ENCODE measurements around the gene EPRS1.

EPRS1 gene

GRCh38 chr1:220031287-220031686, 15.0 kb downstream of the EPRS1 start:
- no peak for DNase-seq (ENCODE audit: insufficient read length)
- FAIRE-seq, result no peak
- TF ChIP-seq POLR2A (IDR thresholded peaks at IDR 0.05; ENCODE audit: low read depth, low read length) (no peak), TAF1 (IDR thresholded peaks at IDR 0.05; ENCODE audit: borderline replicate concordance, low read depth, low read length) (no peak), POLR2AphosphoS5 (IDR thresholded peaks at IDR 0.05; ENCODE audit: low read depth, low read length) (no peak)

- no peak for TF ChIP-seq TAF1 (IDR thresholded peaks at IDR 0.05; ENCODE audit: borderline replicate concordance, low read depth, low read length)
- TF ChIP-seq POLR2A (IDR thresholded peaks at IDR 0.05; ENCODE audit: low read depth, low read length), result no peak
- TF ChIP-seq POLR2AphosphoS5 (IDR thresholded peaks at IDR 0.05; ENCODE audit: low read depth, low read length), result no peak
- no peak for DNase-seq (ENCODE audit: insufficient read length)
- no peak for FAIRE-seq
Measured at GRCh38 chr1:220028346-220028895, 17.9 kb downstream of the EPRS1 start.

- TF ChIP-seq POLR2AphosphoS5 (IDR thresholded peaks at IDR 0.05; ENCODE audit: low read depth, low read length), result no peak
- no peak for TF ChIP-seq TAF1 (IDR thresholded peaks at IDR 0.05; ENCODE audit: borderline replicate concordance, low read depth, low read length)
- TF ChIP-seq POLR2A (IDR thresholded peaks at IDR 0.05; ENCODE audit: low read depth, low read length), result no peak
- FAIRE-seq, result no peak
- DNase-seq (ENCODE audit: insufficient read length), result no peak
Measured at GRCh38 chr1:220019071-220019470, 27.2 kb downstream of the EPRS1 start.

- no peak for FAIRE-seq
- TF ChIP-seq POLR2AphosphoS5 (IDR thresholded peaks at IDR 0.05; ENCODE audit: low read depth, low read length) (no peak), POLR2A (IDR thresholded peaks at IDR 0.05; ENCODE audit: low read depth, low read length) (no peak), TAF1 (IDR thresholded peaks at IDR 0.05; ENCODE audit: borderline replicate concordance, low read depth, low read length) (no peak)
- DNase-seq (ENCODE audit: insufficient read length), result no peak
Measured at GRCh38 chr1:220013497-220013896, 32.8 kb downstream of the EPRS1 start.

GRCh38 chr1:220012259-220012658, 34.0 kb downstream of the EPRS1 start:
- no peak for DNase-seq (ENCODE audit: insufficient read length)
- TF ChIP-seq POLR2AphosphoS5 (IDR thresholded peaks at IDR 0.05; ENCODE audit: low read depth, low read length) (no peak), POLR2A (IDR thresholded peaks at IDR 0.05; ENCODE audit: low read depth, low read length) (no peak), TAF1 (IDR thresholded peaks at IDR 0.05; ENCODE audit: borderline replicate concordance, low read depth, low read length) (no peak)
- no peak for FAIRE-seq

- FAIRE-seq (no peak), DNase-seq (ENCODE audit: insufficient read length) (no peak)
- no peak for TF ChIP-seq TAF1 (IDR thresholded peaks at IDR 0.05; ENCODE audit: borderline replicate concordance, low read depth, low read length)
- TF ChIP-seq POLR2A (IDR thresholded peaks at IDR 0.05; ENCODE audit: low read depth, low read length), result no peak
- TF ChIP-seq POLR2AphosphoS5 (IDR thresholded peaks at IDR 0.05; ENCODE audit: low read depth, low read length), result no peak
Measured at GRCh38 chr1:220011620-220012019, 34.7 kb downstream of the EPRS1 start.

GRCh38 chr1:220007438-220007837, 38.9 kb downstream of the EPRS1 start:
- TF ChIP-seq POLR2A (IDR thresholded peaks at IDR 0.05; ENCODE audit: low read depth, low read length) (no peak), TAF1 (IDR thresholded peaks at IDR 0.05; ENCODE audit: borderline replicate concordance, low read depth, low read length) (no peak)
- DNase-seq (ENCODE audit: insufficient read length) (no peak), FAIRE-seq (no peak)

- no peak for TF ChIP-seq TAF1 (IDR thresholded peaks at IDR 0.05; ENCODE audit: borderline replicate concordance, low read depth, low read length)
- TF ChIP-seq POLR2A (IDR thresholded peaks at IDR 0.05; ENCODE audit: low read depth, low read length), result no peak
- TF ChIP-seq POLR2AphosphoS5 (IDR thresholded peaks at IDR 0.05; ENCODE audit: low read depth, low read length), result no peak
- FAIRE-seq (no peak), DNase-seq (ENCODE audit: insufficient read length) (no peak)
Measured at GRCh38 chr1:220005489-220005888, 40.8 kb downstream of the EPRS1 start.

GRCh38 chr1:220003610-220004299, 42.5 kb downstream of the EPRS1 start:
- no peak for DNase-seq (ENCODE audit: insufficient read length)
- FAIRE-seq, result no peak
- no peak for TF ChIP-seq POLR2AphosphoS5 (IDR thresholded peaks at IDR 0.05; ENCODE audit: low read depth, low read length)
- TF ChIP-seq TAF1 (IDR thresholded peaks at IDR 0.05; ENCODE audit: borderline replicate concordance, low read depth, low read length), result no peak
- no peak for TF ChIP-seq POLR2A (IDR thresholded peaks at IDR 0.05; ENCODE audit: low read depth, low read length)

GRCh38 chr1:220003015-220003414, 43.3 kb downstream of the EPRS1 start:
- TF ChIP-seq POLR2AphosphoS5 (IDR thresholded peaks at IDR 0.05; ENCODE audit: low read depth, low read length), result no peak
- TF ChIP-seq TAF1 (IDR thresholded peaks at IDR 0.05; ENCODE audit: borderline replicate concordance, low read depth, low read length), result no peak
- no peak for TF ChIP-seq POLR2A (IDR thresholded peaks at IDR 0.05; ENCODE audit: low read depth, low read length)
- no peak for DNase-seq (ENCODE audit: insufficient read length)
- no peak for FAIRE-seq

GRCh38 chr1:220001095-220001501, 45.2 kb downstream of the EPRS1 start:
- FAIRE-seq (no peak), DNase-seq (ENCODE audit: insufficient read length) (no peak)
- no peak for TF ChIP-seq TAF1 (IDR thresholded peaks at IDR 0.05; ENCODE audit: borderline replicate concordance, low read depth, low read length)
- TF ChIP-seq POLR2A (IDR thresholded peaks at IDR 0.05; ENCODE audit: low read depth, low read length), result no peak
- no peak for TF ChIP-seq POLR2AphosphoS5 (IDR thresholded peaks at IDR 0.05; ENCODE audit: low read depth, low read length)

GRCh38 chr1:219999821-220000220, 46.5 kb downstream of the EPRS1 start:
- TF ChIP-seq POLR2AphosphoS5 (IDR thresholded peaks at IDR 0.05; ENCODE audit: low read depth, low read length), result no peak
- no peak for TF ChIP-seq POLR2A (IDR thresholded peaks at IDR 0.05; ENCODE audit: low read depth, low read length)
- TF ChIP-seq TAF1 (IDR thresholded peaks at IDR 0.05; ENCODE audit: borderline replicate concordance, low read depth, low read length), result no peak
- DNase-seq (ENCODE audit: insufficient read length) (no peak), FAIRE-seq (no peak)
